Neural cell (in vitro differentiated cells): ENCODE results near the gene ADGRB2. TPM values are rescaled to one million over a fixed set of nuclear protein-coding genes. Genes with fewer than 3 reads are reported as not detected.

Experiments
- H2AFZ ChIP-seq: fragments of 200-600, 300-800 bp; sonication (generic), shearing (Covaris generic); 2 replicates; pipeline ENCODE4 v1.6.0; 2014; ENCODE audit warnings: low read depth, mild to moderate bottlenecking, antibody characterized with exemption, low read length, moderate library complexity
- H3F3A ChIP-seq: fragments of 200-600 bp; shearing (Covaris generic); 2 replicates; pipeline ENCODE4 v1.6.1; 2016; ENCODE audit warnings: mild to moderate bottlenecking, moderate library complexity, mixed read lengths, antibody characterized with exemption, low read length; ENCODE audit not compliant: insufficient read depth, poor library complexity, severe bottlenecking
- H3K27ac ChIP-seq: fragments of 200-600, 300-800 bp; sonication (generic), shearing (Covaris generic); 2 replicates; pipeline ENCODE4 v1.5.1; 2014; ENCODE audit warnings: mild to moderate bottlenecking, low read length, moderate library complexity
- H3K27me3 ChIP-seq: fragments of 300-800, 200-600 bp; sonication (generic), shearing (Covaris generic); 2 replicates; pipeline ENCODE4 v1.6.0; 2014; ENCODE audit warnings: mild to moderate bottlenecking, low read depth, low read length, moderate library complexity; ENCODE audit not compliant: insufficient read depth
- H3K36me3 ChIP-seq: fragments of 300-800, 200-600 bp; sonication (generic), shearing (Covaris generic); 2 replicates; pipeline ENCODE4 v1.5.1; 2014; ENCODE audit warnings: mild to moderate bottlenecking, antibody characterized with exemption, low read length, moderate library complexity; ENCODE audit not compliant: insufficient read depth
- H3K4me2 ChIP-seq: fragments of 300-800, 200-600 bp; sonication (generic), shearing (Covaris generic); 2 replicates; pipeline ENCODE4 v1.6.0; 2014; ENCODE audit warnings: mild to moderate bottlenecking, low read length
- H3K4me3 ChIP-seq: fragments of 300-800, 200-600 bp; sonication (generic), shearing (Covaris generic); 2 replicates; pipeline ENCODE4 v1.5.1; 2014; ENCODE audit warnings: mild to moderate bottlenecking, low read length, moderate library complexity
- H3K79me2 ChIP-seq: fragments of 200-600 bp; shearing (Covaris generic); replicated peaks from 2 replicates; pipeline ENCODE4 v1.6.0; 2014; ENCODE audit warnings: mild to moderate bottlenecking, low read length, moderate library complexity; ENCODE audit not compliant: insufficient read depth
- H3K9ac ChIP-seq: fragments of 300-800, 200-600 bp; sonication (generic), shearing (Covaris generic); 2 replicates; pipeline ENCODE4 v1.6.1; 2016; ENCODE audit warnings: mild to moderate bottlenecking, low read length, mixed read lengths
- H3K9me2 ChIP-seq: fragments of 200-600 bp; shearing (Covaris generic); 2 replicates; pipeline ENCODE4 v1.6.1; 2016; ENCODE audit warnings: mild to moderate bottlenecking, low read length, mixed read lengths; ENCODE audit not compliant: insufficient read depth
- H3K9me3 ChIP-seq: fragments of 200-600, 300-800 bp; sonication (generic), shearing (Covaris generic); 2 replicates; pipeline ENCODE4 v1.6.1; 2016; ENCODE audit warnings: mild to moderate bottlenecking, mixed run types, low read length, moderate library complexity, mixed read lengths
- H4K20me1 ChIP-seq: fragments of 200-600 bp; shearing (Covaris generic); 2 replicates; pipeline ENCODE4 v1.6.1; 2016; ENCODE audit warnings: mild to moderate bottlenecking, mixed run types; ENCODE audit not compliant: insufficient read depth
- EP300 ChIP-seq: fragments of 450-650 bp; conservative IDR thresholded peaks from 2 replicates; pipeline ENCODE4 v1.6.1; 2014; ENCODE audit warnings: antibody characterized with exemption, mild to moderate bottlenecking, moderate library complexity; ENCODE audit not compliant: poor library complexity, severe bottlenecking
- EZH2 ChIP-seq: fragments of 200-600, 300-800 bp; shearing (Covaris generic), sonication (generic); IDR thresholded peaks from 2 replicates; pipeline ENCODE4 v1.6.1; 2014; ENCODE audit warnings: antibody characterized with exemption, low read length, borderline replicate concordance, mild to moderate bottlenecking; ENCODE audit not compliant: insufficient read depth, poor library complexity, severe bottlenecking
- MXI1 ChIP-seq: fragments of 450-650 bp; conservative IDR thresholded peaks from 2 replicates; pipeline ENCODE4 v1.6.1; 2014; ENCODE audit warnings: antibody characterized with exemption, mild to moderate bottlenecking; ENCODE audit not compliant: poor library complexity, severe bottlenecking
- POLR2AphosphoS5 ChIP-seq: IDR thresholded peaks from 2 replicates; pipeline ENCODE4 v1.6.1; 2012
- RAD21 ChIP-seq: fragments of 450-650 bp; conservative IDR thresholded peaks from 2 replicates; pipeline ENCODE4 v1.6.1; 2014; ENCODE audit warnings: antibody characterized with exemption, mild to moderate bottlenecking, moderate library complexity
- SMC3 ChIP-seq: fragments of 450-650 bp; conservative IDR thresholded peaks from 2 replicates; pipeline ENCODE4 v1.6.1; 2014; ENCODE audit warnings: antibody characterized with exemption, mild to moderate bottlenecking, moderate library complexity; ENCODE audit not compliant: poor library complexity
- TAF1 ChIP-seq: IDR thresholded peaks from 2 replicates; pipeline ENCODE4 v1.6.1; 2012; ENCODE audit warnings: low read depth
- polyA plus RNA-seq: library from polyadenylated mRNA; depleted of rRNA; stranded (reverse); fragments of >200 nt; gene quantifications from 2 replicates; pipeline ENCODE4 v1.2.3, GENCODE V29; 2014
- TF ChIP-seq, protein P1 (sequence below): IDR thresholded peaks from 2 replicates; pipeline ENCODE4 v1.6.1; 2012; ENCODE audit warnings: borderline replicate concordance
- TF ChIP-seq, protein P2 (sequence below): fragments of 450-650 bp; IDR thresholded peaks from 2 replicates; pipeline ENCODE4 v1.5.1; 2014; ENCODE audit warnings: antibody characterized with exemption, mild to moderate bottlenecking, moderate library complexity; ENCODE audit not compliant: poor library complexity, severe bottlenecking

ADGRB2 gene
- polyA plus RNA-seq, 1 donor from 2014 or later: 45.0 TPM

DNA sequence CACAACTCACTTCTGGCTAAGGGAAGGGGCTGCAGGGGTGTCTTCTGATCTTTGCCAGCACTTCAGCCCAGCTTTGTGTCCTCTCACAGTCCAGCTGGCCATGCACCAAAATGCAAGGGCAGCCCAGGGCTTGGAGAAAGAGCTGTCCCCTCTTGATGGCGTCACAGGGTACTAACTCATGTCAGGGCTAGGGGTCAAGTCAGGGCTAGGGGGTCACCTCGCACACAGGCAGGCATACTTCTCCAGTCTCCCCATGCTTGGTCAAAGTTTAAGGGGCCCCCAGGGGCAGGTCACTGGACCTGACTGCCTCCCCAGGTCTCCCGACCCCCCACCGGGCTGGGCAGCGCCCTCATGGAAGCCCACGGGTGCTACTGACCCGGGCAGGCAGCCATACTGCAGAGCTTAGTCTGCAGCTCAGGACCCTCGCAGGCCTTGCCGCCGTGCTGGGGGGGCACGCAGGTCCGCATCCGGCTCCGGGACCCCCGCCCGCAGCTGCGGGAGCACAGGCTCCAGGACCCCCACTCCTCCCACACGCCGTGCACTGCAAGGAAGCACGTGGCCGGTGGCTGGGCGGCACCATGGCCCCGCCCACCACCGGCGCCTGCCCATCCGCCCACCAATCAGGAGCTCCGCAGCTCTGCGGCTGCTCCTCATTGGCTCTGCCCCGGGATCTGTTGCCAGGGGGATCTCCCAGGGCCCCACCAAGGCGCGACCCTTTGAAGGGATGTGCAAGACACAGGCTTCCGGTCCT, 21.5 kb downstream of the ADGRB2 start:
- no peak for TF ChIP-seq RAD21
- TF ChIP-seq POLR2AphosphoS5: no peak
- TF ChIP-seq, protein P1, sequence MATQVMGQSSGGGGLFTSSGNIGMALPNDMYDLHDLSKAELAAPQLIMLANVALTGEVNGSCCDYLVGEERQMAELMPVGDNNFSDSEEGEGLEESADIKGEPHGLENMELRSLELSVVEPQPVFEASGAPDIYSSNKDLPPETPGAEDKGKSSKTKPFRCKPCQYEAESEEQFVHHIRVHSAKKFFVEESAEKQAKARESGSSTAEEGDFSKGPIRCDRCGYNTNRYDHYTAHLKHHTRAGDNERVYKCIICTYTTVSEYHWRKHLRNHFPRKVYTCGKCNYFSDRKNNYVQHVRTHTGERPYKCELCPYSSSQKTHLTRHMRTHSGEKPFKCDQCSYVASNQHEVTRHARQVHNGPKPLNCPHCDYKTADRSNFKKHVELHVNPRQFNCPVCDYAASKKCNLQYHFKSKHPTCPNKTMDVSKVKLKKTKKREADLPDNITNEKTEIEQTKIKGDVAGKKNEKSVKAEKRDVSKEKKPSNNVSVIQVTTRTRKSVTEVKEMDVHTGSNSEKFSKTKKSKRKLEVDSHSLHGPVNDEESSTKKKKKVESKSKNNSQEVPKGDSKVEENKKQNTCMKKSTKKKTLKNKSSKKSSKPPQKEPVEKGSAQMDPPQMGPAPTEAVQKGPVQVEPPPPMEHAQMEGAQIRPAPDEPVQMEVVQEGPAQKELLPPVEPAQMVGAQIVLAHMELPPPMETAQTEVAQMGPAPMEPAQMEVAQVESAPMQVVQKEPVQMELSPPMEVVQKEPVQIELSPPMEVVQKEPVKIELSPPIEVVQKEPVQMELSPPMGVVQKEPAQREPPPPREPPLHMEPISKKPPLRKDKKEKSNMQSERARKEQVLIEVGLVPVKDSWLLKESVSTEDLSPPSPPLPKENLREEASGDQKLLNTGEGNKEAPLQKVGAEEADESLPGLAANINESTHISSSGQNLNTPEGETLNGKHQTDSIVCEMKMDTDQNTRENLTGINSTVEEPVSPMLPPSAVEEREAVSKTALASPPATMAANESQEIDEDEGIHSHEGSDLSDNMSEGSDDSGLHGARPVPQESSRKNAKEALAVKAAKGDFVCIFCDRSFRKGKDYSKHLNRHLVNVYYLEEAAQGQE: no peak
- TF ChIP-seq, protein P2, sequence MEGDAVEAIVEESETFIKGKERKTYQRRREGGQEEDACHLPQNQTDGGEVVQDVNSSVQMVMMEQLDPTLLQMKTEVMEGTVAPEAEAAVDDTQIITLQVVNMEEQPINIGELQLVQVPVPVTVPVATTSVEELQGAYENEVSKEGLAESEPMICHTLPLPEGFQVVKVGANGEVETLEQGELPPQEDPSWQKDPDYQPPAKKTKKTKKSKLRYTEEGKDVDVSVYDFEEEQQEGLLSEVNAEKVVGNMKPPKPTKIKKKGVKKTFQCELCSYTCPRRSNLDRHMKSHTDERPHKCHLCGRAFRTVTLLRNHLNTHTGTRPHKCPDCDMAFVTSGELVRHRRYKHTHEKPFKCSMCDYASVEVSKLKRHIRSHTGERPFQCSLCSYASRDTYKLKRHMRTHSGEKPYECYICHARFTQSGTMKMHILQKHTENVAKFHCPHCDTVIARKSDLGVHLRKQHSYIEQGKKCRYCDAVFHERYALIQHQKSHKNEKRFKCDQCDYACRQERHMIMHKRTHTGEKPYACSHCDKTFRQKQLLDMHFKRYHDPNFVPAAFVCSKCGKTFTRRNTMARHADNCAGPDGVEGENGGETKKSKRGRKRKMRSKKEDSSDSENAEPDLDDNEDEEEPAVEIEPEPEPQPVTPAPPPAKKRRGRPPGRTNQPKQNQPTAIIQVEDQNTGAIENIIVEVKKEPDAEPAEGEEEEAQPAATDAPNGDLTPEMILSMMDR: no peak
- TF ChIP-seq EP300: no peak
- no peak for TF ChIP-seq TAF1
- no peak for TF ChIP-seq MXI1
- no peak for TF ChIP-seq EZH2
- H3F3A ChIP-seq: no peaks in the 10 kb centered on the region
- no peaks in the 10 kb centered on the region for H3K27me3 ChIP-seq
- H3K79me2 ChIP-seq: no peaks in the 10 kb centered on the region
- no peaks in the 10 kb centered on the region for H3K36me3 ChIP-seq
- H4K20me1 ChIP-seq: no peaks in the 10 kb centered on the region
- H3K9me3 ChIP-seq: no peaks in the 10 kb centered on the region
- no peak overlapping the region for H2AFZ ChIP-seq
- no peaks in the 10 kb centered on the region for H3K9me2 ChIP-seq
- no peak overlapping the region for H3K4me2 ChIP-seq
- H3K27ac ChIP-seq: no peak overlapping the region
- no peak overlapping the region for H3K9ac ChIP-seq
- H3K4me3 ChIP-seq: no peak overlapping the region

DNA sequence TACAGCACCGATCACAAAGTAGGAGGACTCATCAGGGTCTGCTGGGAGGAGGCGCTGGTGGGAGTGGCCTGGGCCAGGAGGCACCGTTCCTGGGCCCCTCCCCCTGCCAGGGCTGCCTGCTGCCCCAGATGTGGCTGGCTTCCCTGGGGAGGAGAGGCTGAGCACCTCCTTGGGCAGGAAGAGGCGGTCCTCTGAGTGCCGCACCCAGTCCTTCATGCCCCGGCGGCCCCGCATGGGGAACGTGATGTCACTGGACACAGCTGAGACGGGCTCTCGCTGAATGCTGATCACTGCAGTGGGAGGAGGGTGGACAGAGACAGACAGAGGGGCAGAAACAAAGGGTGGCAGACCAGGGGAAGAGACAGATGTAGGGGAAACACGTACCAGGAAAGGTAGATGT, 24.8 kb downstream of the ADGRB2 start:
- H3K36me3 ChIP-seq: no peaks in the 10 kb centered on the region
- no peak overlapping the region for H3K4me2 ChIP-seq
- no peaks in the 10 kb centered on the region for H4K20me1 ChIP-seq
- no peaks in the 10 kb centered on the region for H3K9me3 ChIP-seq
- no peaks in the 10 kb centered on the region for H3K79me2 ChIP-seq
- H3K27me3 ChIP-seq: no peaks in the 10 kb centered on the region
- no peak overlapping the region for H3K4me3 ChIP-seq
- H3F3A ChIP-seq: no peaks in the 10 kb centered on the region
- no peaks in the 10 kb centered on the region for H3K9me2 ChIP-seq
- TF ChIP-seq RAD21 (no peak), EZH2 (no peak), SMC3 (no peak), POLR2AphosphoS5 (no peak), TAF1 (no peak)
- H3K27ac ChIP-seq: no peak overlapping the region
- H2AFZ ChIP-seq: no peak overlapping the region
- H3K9ac ChIP-seq: no peak overlapping the region
